Mesothelial cell of epicardium (in vitro differentiated cells): ENCODE measurements around the gene PLEKHO1. TPM values are rescaled to one million over a fixed set of nuclear protein-coding genes. Genes with fewer than 3 reads are reported as not detected.

ENCODE experiments used
- DNase-seq, 2 experiments: peaks; one replicate each; pipeline ENCODE4 v3.0.0; 2021; ENCODE audit warnings: low spot score in 2 of 2; ENCODE audit not compliant: unreplicated experiment in 2 of 2
- H3K27ac Mint-ChIP-seq: 2 replicates; pipeline ENCODE4 v1.8.0; 2021; ENCODE audit warnings: mixed read lengths
- H3K27me3 Mint-ChIP-seq: 2 replicates; pipeline ENCODE4 v1.8.0; 2021; ENCODE audit warnings: low read depth, mixed read lengths
- H3K36me3 Mint-ChIP-seq: 2 replicates; pipeline ENCODE4 v1.8.0; 2021; ENCODE audit warnings: mixed read lengths
- H3K4me1 Mint-ChIP-seq: 2 replicates; pipeline ENCODE4 v1.8.0; 2021; ENCODE audit warnings: mixed read lengths
- H3K4me3 Mint-ChIP-seq: 2 replicates; pipeline ENCODE4 v1.8.0; 2021; ENCODE audit warnings: mild to moderate bottlenecking, moderate library complexity, mixed read lengths
- H3K9me3 Mint-ChIP-seq: 2 replicates; pipeline ENCODE4 v1.8.0; 2021; ENCODE audit warnings: mixed read lengths
- CTCF ChIP-seq: fragments of 200-600 bp; sonication (generic); IDR thresholded peaks from one replicate; pipeline ENCODE4 v1.5.0; 2021; ENCODE audit warnings: antibody characterized with exemption; ENCODE audit not compliant: unreplicated experiment
- total RNA-seq: library from RNA; stranded (reverse); gene quantifications from 3 replicates; pipeline ENCODE4 v1.2.1, GENCODE V29; 2021

PLEKHO1 gene
- total RNA-seq, 1 donor from 2014 or later, result 80.1 TPM

- Mint-ChIP-seq H3K27me3 (no peaks in the 10 kb centered on the region), H3K36me3 (peaks cover 52% of the 10 kb centered on the region), H3K9me3 (no peaks in the 10 kb centered on the region), H3K4me1 (peaks cover 34% of the 10 kb centered on the region), H3K27ac (no peak overlapping the region), H3K4me3 (no peak overlapping the region)
- no peak for DNase-seq
- TF ChIP-seq CTCF, result no peak
These were observed 5.8 kb downstream of the PLEKHO1 start for GRCh38 chr1:150155413-150156071.

- Mint-ChIP-seq H3K9me3 (no peaks in the 10 kb centered on the region), H3K36me3 (peaks cover 57% of the 10 kb centered on the region), H3K27me3 (no peaks in the 10 kb centered on the region), H3K27ac (peak overlapping the region; percentile 61), H3K4me3 (no peak overlapping the region), H3K4me1 (peaks cover 38% of the 10 kb centered on the region)
- no peak for TF ChIP-seq CTCF
- DNase-seq, result no peak
These were observed 7.3 kb downstream of the PLEKHO1 start for GRCh38 chr1:150156868-150157603.

GRCh38 chr1:150159550-150159949 is 9.8 kb downstream of the PLEKHO1 start:
- H3K9me3 Mint-ChIP-seq, result no peaks in the 10 kb centered on the region
- no peak for TF ChIP-seq CTCF
- H3K36me3 Mint-ChIP-seq, result peaks cover 42% of the 10 kb centered on the region
- no peak for DNase-seq
- peak overlapping the region; percentile 37 for H3K27ac Mint-ChIP-seq
- H3K4me1 Mint-ChIP-seq, result peaks cover 38% of the 10 kb centered on the region
- H3K27me3 Mint-ChIP-seq, result no peaks in the 10 kb centered on the region
- H3K4me3 Mint-ChIP-seq, result no peak overlapping the region

GRCh38 chr1:150160964-150161621 is 11.4 kb downstream of the PLEKHO1 start:
- DNase-seq, result no peak
- H3K4me3 Mint-ChIP-seq, result no peak overlapping the region
- H3K36me3 Mint-ChIP-seq, result peaks cover 29% of the 10 kb centered on the region
- no peak for TF ChIP-seq CTCF
- no peaks in the 10 kb centered on the region for H3K27me3 Mint-ChIP-seq
- H3K4me1 Mint-ChIP-seq, result peaks cover 43% of the 10 kb centered on the region
- H3K9me3 Mint-ChIP-seq, result no peaks in the 10 kb centered on the region
- peak overlapping the region; percentile 99 for H3K27ac Mint-ChIP-seq

GRCh38 chr1:150161747-150162581 is 12.2 kb downstream of the PLEKHO1 start:
- Mint-ChIP-seq H3K36me3 (peaks cover 22% of the 10 kb centered on the region), H3K27ac (peak overlapping the region; percentile 99), H3K4me1 (peaks cover 43% of the 10 kb centered on the region), H3K9me3 (no peaks in the 10 kb centered on the region), H3K4me3 (peak overlapping the region; percentile 60), H3K27me3 (no peaks in the 10 kb centered on the region)
- no peak for DNase-seq
- TF ChIP-seq CTCF, result no peak
